NCI-H82 (cell line): ENCODE measurements around the gene KLF13.

ENCODE experiments used
- DNase-seq: peaks from one replicate; lab custom pipeline; 2025; lab: John Stamatoyannopoulos, UW

The KLF13 gene

GRCh38 chr15:31300208-31300661 lies 26.4 kb upstream of the KLF13 start:
- DNase-seq, result no peak

GRCh38 chr15:31300981-31301672 lies 25.5 kb upstream of the KLF13 start:
- peak; percentile 97 for DNase-seq

- no peak for DNase-seq
Observed at GRCh38 chr15:31301673-31301990, 25.0 kb upstream of the KLF13 start.

- peak; percentile 48 for DNase-seq
Observed at GRCh38 chr15:31302029-31302657, 24.5 kb upstream of the KLF13 start.

GRCh38 chr15:31302778-31303725 lies 23.6 kb upstream of the KLF13 start:
- peak; percentile 62 for DNase-seq

- DNase-seq, result no peak
Observed at GRCh38 chr15:31303726-31304648, 22.6 kb upstream of the KLF13 start.

GRCh38 chr15:31304751-31305365 lies 21.8 kb upstream of the KLF13 start:
- no peak for DNase-seq

GRCh38 chr15:31305375-31305774 lies 21.3 kb upstream of the KLF13 start:
- DNase-seq, result no peak

- no peak for DNase-seq
Observed at GRCh38 chr15:31305796-31306425, 20.7 kb upstream of the KLF13 start.

- no peak for DNase-seq
Observed at GRCh38 chr15:31306426-31307269, 20.0 kb upstream of the KLF13 start.

GRCh38 chr15:31307270-31308184 lies 19.1 kb upstream of the KLF13 start:
- DNase-seq, result no peak

GRCh38 chr15:31308185-31308639 lies 18.4 kb upstream of the KLF13 start:
- DNase-seq, result peak; percentile 26

- DNase-seq, result no peak
Observed at GRCh38 chr15:31309893-31310606, 16.6 kb upstream of the KLF13 start.

- DNase-seq, result no peak
Observed at GRCh38 chr15:31311735-31312619, 14.7 kb upstream of the KLF13 start.

- DNase-seq, result no peak
Observed at GRCh38 chr15:31313223-31313622, 13.4 kb upstream of the KLF13 start.

- DNase-seq, result no peak
Observed at GRCh38 chr15:31314380-31314779, 12.3 kb upstream of the KLF13 start.
